Measurements from ENCODE around the gene PIGX. TPM values are rescaled to one million over a fixed set of nuclear protein-coding genes. Genes with fewer than 3 reads are reported as not detected.
"Not testable (repeated sequence)": the region's sequence is repeated elsewhere in the genome, so short reads cannot be mapped to it uniquely, and the experiment has no call there.

PIGX gene
- total RNA-seq, 1 donor = 33.5 TPM

DNA sequence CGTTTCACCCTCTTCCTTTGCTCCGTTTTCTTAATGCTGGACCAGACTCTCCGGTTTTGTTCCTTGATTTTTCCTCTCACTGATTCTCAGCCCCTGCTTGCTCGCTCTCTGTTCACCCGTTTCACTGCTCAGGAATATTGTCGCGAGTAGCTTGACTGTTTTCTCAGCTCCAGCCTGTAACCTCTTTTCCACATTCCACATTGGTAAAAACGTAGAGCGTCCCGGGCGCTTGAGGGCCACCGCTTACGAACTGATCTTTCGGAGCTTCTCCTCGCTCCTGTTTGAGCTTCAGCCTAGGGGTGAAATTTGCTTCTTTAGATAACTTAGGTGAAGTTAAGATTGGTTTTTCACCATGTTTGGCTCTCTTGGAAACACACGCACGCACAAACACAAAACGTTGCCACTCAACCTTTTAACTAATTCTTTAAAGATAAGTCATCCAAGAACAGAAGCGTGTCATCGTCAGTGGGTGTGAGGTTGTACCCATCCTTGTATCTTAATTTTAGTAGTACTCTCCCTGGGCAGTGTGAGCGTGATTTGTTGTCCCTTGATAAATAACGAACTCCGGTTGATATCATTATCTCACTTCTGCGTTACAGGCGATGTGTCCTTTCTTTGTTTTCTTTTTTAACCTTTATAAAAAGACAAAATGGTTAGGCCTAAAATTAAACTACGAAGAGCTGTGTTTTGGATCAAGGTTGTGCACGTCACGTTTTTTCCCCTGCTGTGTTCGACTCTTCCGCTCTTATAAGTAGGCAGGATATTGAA is 28.5 kb downstream of the PIGX start:
- DNase-seq (ENCODE audit: low read depth) = peak; percentile 62
- no peak for TF ChIP-seq CTCF (IDR thresholded peaks at IDR 0.05; ENCODE audit: insufficient read depth, low read length)
- H3K4me3 ChIP-seq (ENCODE audit: low read depth, low read length) = peak overlapping the region; percentile 87

- peak overlapping the region; percentile 87 for H3K4me3 ChIP-seq (ENCODE audit: low read depth, low read length)
- no peak for DNase-seq (ENCODE audit: low read depth)
- TF ChIP-seq CTCF (IDR thresholded peaks at IDR 0.05; ENCODE audit: insufficient read depth, low read length) = no peak
Measured at GRCh38 chr3:196741249-196741889, 29.2 kb downstream of the PIGX start.

- not testable (repeated sequence) for DNase-seq (ENCODE audit: low read depth); H3K4me3 ChIP-seq (ENCODE audit: low read depth, low read length)
Measured at GRCh38 chr3:196743569-196743968, 31.4 kb downstream of the PIGX start.

- no peak overlapping the region for H3K4me3 ChIP-seq (ENCODE audit: low read depth, low read length)
- no peak for TF ChIP-seq CTCF (IDR thresholded peaks at IDR 0.05; ENCODE audit: insufficient read depth, low read length)
- no peak for DNase-seq (ENCODE audit: low read depth)
Measured at GRCh38 chr3:196749125-196749524, 36.9 kb downstream of the PIGX start.

DNA sequence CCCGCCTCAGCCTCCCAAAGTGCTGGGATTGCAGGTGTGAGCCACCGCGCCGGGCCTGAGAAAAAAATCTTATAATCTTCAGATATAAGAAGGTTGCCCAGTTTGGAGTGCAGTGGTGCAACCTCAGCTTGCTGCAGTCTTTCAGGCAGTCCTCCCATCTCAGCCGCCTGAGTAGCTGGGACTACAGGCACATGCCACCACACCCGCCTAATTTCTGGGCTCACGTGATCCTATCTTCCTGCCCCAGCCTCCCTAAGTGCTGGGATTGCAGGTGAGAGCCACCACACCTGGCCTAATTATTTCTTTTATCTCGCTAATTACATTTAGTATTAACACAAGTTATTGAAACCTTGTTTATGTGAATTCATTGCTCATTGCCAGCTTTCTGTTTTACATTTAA is 41.0 kb downstream of the PIGX start:
- no peak for DNase-seq (ENCODE audit: low read depth)
- TF ChIP-seq CTCF (IDR thresholded peaks at IDR 0.05; ENCODE audit: insufficient read depth, low read length) = no peak
- no peak overlapping the region for H3K4me3 ChIP-seq (ENCODE audit: low read depth, low read length)

DNA sequence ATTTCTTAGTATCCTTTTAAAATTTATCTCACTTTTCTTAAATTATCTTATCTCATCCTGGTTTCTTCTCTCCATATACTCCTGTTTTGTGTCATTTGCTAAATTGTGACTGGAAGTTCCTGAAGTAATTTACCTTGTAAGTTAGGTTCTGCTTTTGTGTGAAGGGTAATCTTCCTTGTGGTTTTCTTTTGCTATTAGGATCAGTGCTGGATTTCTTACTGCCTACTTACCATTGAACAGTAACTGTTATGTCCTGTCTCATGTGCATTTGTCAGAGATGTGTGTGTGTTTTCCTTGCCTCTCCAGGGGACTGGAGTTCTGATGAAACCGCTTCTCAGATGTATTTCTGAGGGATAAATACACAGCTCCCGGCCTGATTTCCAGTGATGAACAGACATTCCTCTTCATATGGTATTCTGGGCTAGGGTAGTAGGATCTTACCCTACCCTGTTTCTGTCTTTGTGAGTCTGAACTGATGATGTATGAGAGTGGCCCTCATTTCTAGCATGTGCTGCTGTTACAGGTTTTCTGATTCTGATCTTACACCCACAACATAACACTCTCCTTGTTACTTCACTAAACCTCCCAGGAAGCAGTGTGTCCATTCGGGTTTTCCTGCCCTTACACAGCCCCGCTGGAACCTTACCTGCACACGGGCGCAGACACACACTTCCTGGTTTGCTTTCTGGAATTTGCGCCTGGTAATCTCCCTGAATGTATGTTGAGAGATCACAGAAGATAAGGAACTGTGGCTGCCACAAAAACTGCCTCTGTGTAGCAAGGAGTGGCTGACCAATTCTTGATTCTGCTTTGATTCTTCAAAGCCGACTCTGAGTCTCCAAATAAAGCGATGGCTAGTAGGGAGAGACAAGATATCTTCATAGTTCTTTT is 42.2 kb downstream of the PIGX start:
- peak; percentile 39 for DNase-seq (ENCODE audit: low read depth)
- no peak for TF ChIP-seq CTCF (IDR thresholded peaks at IDR 0.05; ENCODE audit: insufficient read depth, low read length)
- no peak overlapping the region for H3K4me3 ChIP-seq (ENCODE audit: low read depth, low read length)

- no peak overlapping the region for H3K4me3 ChIP-seq (ENCODE audit: low read depth, low read length)
- no peak for DNase-seq (ENCODE audit: low read depth)
- TF ChIP-seq CTCF (IDR thresholded peaks at IDR 0.05; ENCODE audit: insufficient read depth, low read length) = no peak
Measured at GRCh38 chr3:196756732-196757131, 44.6 kb downstream of the PIGX start.
